H1 (cell line): Measurements from ENCODE around the gene BCL2L1. TPM values are rescaled to one million over a fixed set of nuclear protein-coding genes. Genes with fewer than 3 reads are reported as not detected.
A peak's percentile ranks its signal among the peaks of the same experiment; 100 is the strongest.

Source experiments
- CTCF ChIA-PET: fragments of 300-600 bp; sonication (Branson Sonifier 250); formaldehyde crosslinking; loops from one replicate; lab custom pipeline; 2021; ENCODE audit not compliant: partially characterized antibody; lab: Charles Lee
- POLR2A ChIA-PET: fragments of 300-600 bp; sonication (Branson Sonifier 250); formaldehyde crosslinking; loops from one replicate; lab custom pipeline; 2021; ENCODE audit warnings: inconsistent platforms; ENCODE audit not compliant: partially characterized antibody; lab: Charles Lee
- DNase-seq, 2 experiments: peaks; one replicate each; pipeline versions ENCODE4 v3.0.0 to v3.0.0-alpha.2; 2010 to 2022; ENCODE audit warnings: low spot score in 2 of 2, low read depth in 1 of 2, mixed read lengths in 1 of 2
- FAIRE-seq: peaks from 2 replicates; lab custom pipeline; 2011; peaks lifted over from hg19 to GRCh38; lab: Jason Lieb, UNC
- H2AFZ ChIP-seq: 2 replicates; pipeline ENCODE4 v1.8.1; 2012; ENCODE audit warnings: low read length, inconsistent platforms
- H2AK5ac ChIP-seq: 2 replicates; pipeline ENCODE4 v1.6.1; 2013; ENCODE audit warnings: low read depth, low read length
- H2BK120ac ChIP-seq: replicated peaks from 2 replicates; pipeline ENCODE3; 2013; ENCODE audit warnings: low read depth, low read length, inconsistent platforms
- H2BK12ac ChIP-seq: 2 replicates; pipeline ENCODE4 v1.6.1; 2013; ENCODE audit warnings: low read depth, low read length
- H2BK15ac ChIP-seq: 2 replicates; pipeline ENCODE4 v1.6.1; 2013; ENCODE audit warnings: low read length
- H2BK20ac ChIP-seq: 2 replicates; pipeline ENCODE4 v1.6.1; 2013; ENCODE audit warnings: low read length
- H2BK5ac ChIP-seq: 2 replicates; pipeline ENCODE4 v1.6.1; 2013; ENCODE audit warnings: low read depth, low read length
- H3K14ac ChIP-seq: 2 replicates; pipeline ENCODE4 v1.6.1; 2013; ENCODE audit warnings: inconsistent platforms; ENCODE audit not compliant: insufficient read length
- H3K18ac ChIP-seq: 2 replicates; pipeline ENCODE4 v1.6.1; 2013; ENCODE audit warnings: low read length; ENCODE audit errors: extremely low read depth
- H3K23ac ChIP-seq: 2 replicates; pipeline ENCODE4 v1.6.1; 2013; ENCODE audit warnings: inconsistent platforms; ENCODE audit not compliant: insufficient read length
- H3K23me2 ChIP-seq: 2 replicates; pipeline ENCODE4 v1.6.1; 2013; ENCODE audit warnings: low read depth, low read length
- H3K27ac ChIP-seq: 2 replicates; pipeline ENCODE4 v1.6.1; 2011; ENCODE audit warnings: low read depth, low read length, inconsistent platforms
- H3K27me3 ChIP-seq, 4 experiments: replicated peaks in 1 of 4; 1 replicate in 1 of 4; 2 replicates in 3 of 4; pipeline versions ENCODE4 v1.6.1 to v1.8.1; 2011 to 2013; ENCODE audit warnings: low read length in 3 of 4, mild to moderate bottlenecking in 3 of 4, inconsistent platforms in 2 of 4, mixed read lengths in 2 of 4, moderate library complexity in 1 of 4; ENCODE audit not compliant: control insufficient read depth in 3 of 4, insufficient read depth in 3 of 4; ENCODE audit errors: extremely low read depth in 1 of 4
- H3K36me3 ChIP-seq, 4 experiments: 2 replicates each; pipeline versions ENCODE4 v1.6.1 to v1.8.1; 2011 to 2013; ENCODE audit warnings: mild to moderate bottlenecking in 4 of 4, low read length in 3 of 4, moderate library complexity in 2 of 4, control low read depth in 1 of 4, inconsistent platforms in 1 of 4; ENCODE audit not compliant: insufficient read depth in 4 of 4, control insufficient read depth in 2 of 4
- H3K4ac ChIP-seq: replicated peaks from 2 replicates; pipeline ENCODE3; 2013; ENCODE audit warnings: low read length, low read depth, mixed read lengths, inconsistent platforms; ENCODE audit not compliant: insufficient read length
- H3K4me1 ChIP-seq, 4 experiments: replicated peaks in 1 of 4; 1 replicate in 1 of 4; 2 replicates in 3 of 4; pipeline versions ENCODE4 v1.6.1 to v1.8.1; 2011 to 2013; ENCODE audit warnings: low read length in 3 of 4, inconsistent platforms in 2 of 4, mixed read lengths in 1 of 4; ENCODE audit not compliant: insufficient read depth in 4 of 4, control insufficient read depth in 3 of 4
- H3K4me2 ChIP-seq, 2 experiments: 2 replicates each; pipeline versions ENCODE4 v1.6.1 to v1.8.1; 2011 to 2013; ENCODE audit warnings: low read depth in 2 of 2, low read length in 2 of 2, control low read depth in 1 of 2, inconsistent platforms in 1 of 2, mild to moderate bottlenecking in 1 of 2; ENCODE audit not compliant: insufficient read depth in 1 of 2
- H3K4me3 ChIP-seq, 4 experiments: fragments of 200-600, 300-600 bp in 1 of 4; sonication (generic), shearing (Covaris generic), sonication (Bioruptor Twin) in 1 of 4; 2 replicates each; pipeline versions ENCODE4 v1.5.1 to v1.8.1; 2011 to 2016; ENCODE audit warnings: low read length in 4 of 4, low read depth in 3 of 4, control low read depth in 2 of 4, inconsistent platforms in 2 of 4, mild to moderate bottlenecking in 2 of 4, mixed read lengths in 1 of 4, moderate library complexity in 1 of 4; ENCODE audit not compliant: insufficient read depth in 2 of 4; ENCODE audit errors: extremely low read depth in 1 of 4
- H3K56ac ChIP-seq: replicated peaks from 2 replicates; pipeline ENCODE3; 2013; ENCODE audit warnings: low read depth, mild to moderate bottlenecking, mixed read lengths, low read length, inconsistent platforms; ENCODE audit not compliant: insufficient read length
- H3K79me1 ChIP-seq: 2 replicates; pipeline ENCODE4 v1.6.1; 2013; ENCODE audit warnings: low read depth, low read length, control low read depth
- H3K79me2 ChIP-seq, 2 experiments: 2 replicates each; pipeline versions ENCODE4 v1.6.1 to v1.8.1; 2012 to 2013; ENCODE audit warnings: low read length in 2 of 2, mild to moderate bottlenecking in 2 of 2, inconsistent platforms in 1 of 2; ENCODE audit not compliant: insufficient read depth in 2 of 2, control insufficient read depth in 1 of 2
- H3K9ac ChIP-seq, 4 experiments: replicated peaks in 1 of 4; 1 replicate in 1 of 4; 2 replicates in 3 of 4; pipeline versions ENCODE4 v1.6.1 to v1.8.1; 2011 to 2013; ENCODE audit warnings: low read depth in 3 of 4, low read length in 3 of 4, control low read depth in 2 of 4, mild to moderate bottlenecking in 2 of 4, moderate library complexity in 2 of 4, inconsistent platforms in 1 of 4; ENCODE audit errors: extremely low read depth in 1 of 4
- H3K9me3 ChIP-seq, 2 experiments: 2 replicates each; pipeline versions ENCODE4 v1.6.1 to v1.8.1; 2012 to 2013; ENCODE audit warnings: mild to moderate bottlenecking in 2 of 2, moderate library complexity in 2 of 2, control low read depth in 1 of 2, inconsistent platforms in 1 of 2, low read depth in 1 of 2, low read length in 1 of 2, mixed read lengths in 1 of 2; ENCODE audit not compliant: insufficient read depth in 2 of 2
- H4K20me1 ChIP-seq, 2 experiments: replicated peaks in 1 of 2; 2 replicates each; pipeline versions ENCODE3 to v1.8.1; 2011 to 2013; ENCODE audit warnings: inconsistent platforms in 2 of 2, low read length in 2 of 2, mild to moderate bottlenecking in 1 of 2; ENCODE audit not compliant: insufficient read depth in 2 of 2, control insufficient read depth in 1 of 2
- H4K5ac ChIP-seq: 2 replicates; pipeline ENCODE4 v1.6.1; 2013; ENCODE audit warnings: low read length, low read depth, mixed read lengths, inconsistent platforms; ENCODE audit not compliant: insufficient read length
- H4K8ac ChIP-seq: 2 replicates; pipeline ENCODE4 v1.8.0; 2013; ENCODE audit warnings: mild to moderate bottlenecking, moderate library complexity, low read length, inconsistent platforms; ENCODE audit not compliant: insufficient read depth; ENCODE audit errors: extremely low read depth
- H4K91ac ChIP-seq: replicated peaks from 2 replicates; pipeline ENCODE3; 2013; ENCODE audit warnings: low read length, mixed read lengths, inconsistent platforms; ENCODE audit not compliant: insufficient read length
- HDAC2 ChIP-seq, 2 experiments: fragments of 300-600 bp in 1 of 2; sonication (generic) in 1 of 2; IDR thresholded peaks; 2 replicates each; pipeline ENCODE4 v1.6.1; 2011 to 2012; ENCODE audit warnings: low read depth in 2 of 2, low read length in 2 of 2, mild to moderate bottlenecking in 2 of 2, moderate library complexity in 2 of 2, borderline replicate concordance in 1 of 2, inconsistent platforms in 1 of 2
- KDM5A ChIP-seq: fragments of 200-600 bp; IDR thresholded peaks from 2 replicates; pipeline ENCODE4 v1.7.1; 2012; ENCODE audit warnings: mild to moderate bottlenecking, low read length, inconsistent platforms, mixed read lengths
- RXRA ChIP-seq: IDR thresholded peaks from 2 replicates; pipeline ENCODE4 v1.6.1; 2011; ENCODE audit warnings: low read depth, mild to moderate bottlenecking, low read length, moderate library complexity; ENCODE audit not compliant: insufficient read depth
- SAP30 ChIP-seq: fragments of 300-600 bp; sonication (generic); IDR thresholded peaks from 2 replicates; pipeline ENCODE4 v1.7.1; 2012; ENCODE audit warnings: low read length, moderate library complexity, mild to moderate bottlenecking, inconsistent platforms; ENCODE audit not compliant: insufficient read depth, insufficient replicate concordance
- WGBS, 2 experiments: shearing (Covaris generic) in 1 of 2; methylation state at CpG; one replicate each; pipeline versions ENCODE4 v1.1.6 to v1.1.7; 2013 to 2015; ENCODE audit warnings: low lambda C conversion rate in 2 of 2, mixed read lengths in 2 of 2, inconsistent platforms in 1 of 2, low coverage in 1 of 2, missing lambda C conversion rate in 1 of 2; ENCODE audit not compliant: insufficient replicate concordance in 2 of 2, insufficient coverage in 1 of 2, insufficient read length in 1 of 2; ENCODE audit errors: extremely low coverage in 1 of 2, missing lambda C conversion rate in 1 of 2; 5-methylcytosine and 5-hydroxymethylcytosine counted together
- polyA plus RNA-seq, 7 experiments: library from polyadenylated mRNA; depleted of rRNA in 3 of 7; stranded (reverse) in 5 of 7; unstranded in 2 of 7; fragments of >200 nt in 5 of 7; fragments of 200-250 nt in 2 of 7; gene quantifications; 1 replicate in 5 of 7; 2 replicates in 1 of 7; 4 replicates in 1 of 7; pipeline versions ENCODE4 v1.2.1 to v1.2.3, GENCODE V29; 2011 to 2013; ENCODE audit warnings: missing spikeins in 2 of 7, mixed read lengths in 2 of 7
- total RNA-seq: library from RNA; stranded (reverse); fragmentation: NEBNext Ultra II Directional; extraction: Animal tissue kit (Norgen Biotek cat#: 25700); gene quantifications from 2 replicates; pipeline ENCODE4 v1.2.1, GENCODE V29; 2021

Gene BCL2L1
- total and polyA plus RNA-seq, 2 of the 8 experiments (the other 6 are each of a cell fraction or from before 2014, with no cell fraction given), result 64.9 to 66.1 TPM

DNA sequence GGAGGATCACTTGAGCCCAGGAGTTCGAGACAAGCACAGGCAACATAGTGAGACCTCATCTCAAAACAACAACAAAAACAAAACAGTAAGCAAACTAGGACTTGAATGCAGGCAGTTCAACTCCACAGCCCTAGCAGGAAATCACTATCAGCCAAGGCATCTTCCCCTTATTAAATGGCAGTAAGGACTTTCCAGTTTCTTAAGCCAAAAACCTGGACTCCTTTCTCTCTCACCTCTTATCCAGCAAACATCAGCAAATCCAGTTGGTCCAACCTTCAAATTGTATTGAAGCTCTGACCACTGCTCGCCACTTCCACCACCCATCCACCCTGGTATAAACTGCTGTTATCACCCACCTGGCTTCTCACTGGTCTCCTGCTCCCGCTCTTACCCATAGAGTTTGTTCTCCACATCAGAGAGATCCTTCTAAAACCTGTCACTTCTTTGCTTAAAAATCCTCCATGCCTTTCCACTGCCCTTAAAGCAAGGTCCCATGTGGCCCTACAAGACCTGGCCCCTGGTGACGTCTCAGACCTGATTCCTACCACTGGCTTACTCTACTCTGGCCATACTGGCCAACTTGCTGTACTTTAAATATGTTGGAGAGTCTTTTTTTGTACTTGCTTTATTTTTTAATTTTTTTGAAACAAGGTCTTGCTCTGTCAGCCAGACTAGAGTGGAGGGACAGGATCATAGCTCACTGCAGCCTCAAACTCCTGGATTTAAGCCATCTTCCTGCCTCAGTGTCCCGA, 27.6 kb downstream of the BCL2L1 start:
- peaks cover 5% of the 10 kb centered on the region for H3K79me1 ChIP-seq
- no peak overlapping the region for H3K23ac ChIP-seq
- peaks cover 15 to 26% (median 20%) of the 10 kb centered on the region in 4 experiments for H3K4me1 ChIP-seq
- peak overlapping the region; percentile 23; the same call in 1 of the 2 replicates for H3K27ac ChIP-seq
- H3K9ac ChIP-seq, result no peak overlapping the region
- H2BK5ac ChIP-seq, result peak overlapping the region; percentile 86; the same call in 1 of the 2 replicates
- H4K91ac ChIP-seq, result peak overlapping the region; percentile 57
- no peaks in the 10 kb centered on the region for H3K27me3 ChIP-seq
- POLR2A ChIA-PET, result interaction anchor here (1.2 to 3.4 kb wide), 3 partner anchors 12 to 33 kb away, joined by 3 to 25 read pairs (median 4); no protein-coding TSS in a partner anchor
- H3K4me3 ChIP-seq, result peak overlapping the region in 1 of 4 experiments; percentile 5; a peak in 1 of 8 replicates
- H4K8ac ChIP-seq, result no peak overlapping the region
- peak overlapping the region; percentile 58; the same call in 1 of the 2 replicates for H2AK5ac ChIP-seq
- peaks cover 0 to 2% (median 0%) of the 10 kb centered on the region in 4 experiments; a peak in 1 of 8 replicates for H3K36me3 ChIP-seq
- H2BK12ac ChIP-seq, result peak overlapping the region; percentile 93
- H2BK15ac ChIP-seq, result peak overlapping the region; percentile 88; the same call in 1 of the 2 replicates
- H4K5ac ChIP-seq, result no peak overlapping the region
- 0 out of 2 replicates have a peak overlapping the region, but pooled peaks have one; percentile 61 for H2BK20ac ChIP-seq
- 92% methylated on average over 5 of the region's 5 CpGs; no CpG with 5 or more reads in 1 of the 2 experiments for WGBS, 2 experiments
- no peak overlapping the region for H2BK120ac ChIP-seq
- FAIRE-seq (no peak), DNase-seq (no peak)
- H3K9me3 ChIP-seq, result no peaks in the 10 kb centered on the region
- no peak overlapping the region for H3K4ac ChIP-seq
- H4K20me1 ChIP-seq, result peaks cover 0 to under 1% of the 10 kb centered on the region in 2 experiments
- no peak overlapping the region for H2AFZ ChIP-seq
- no peak overlapping the region for H3K56ac ChIP-seq
- peak overlapping the region; percentile 41 to 49; a peak in 3 of 4 replicates for H3K4me2 ChIP-seq
- no peak overlapping the region for H3K14ac ChIP-seq
- no peak for TF ChIP-seq HDAC2 (IDR thresholded peaks at IDR 0.05; ENCODE audit: borderline replicate concordance in 1 of 2, low read depth in 2 of 2, low read length in 2 of 2)
- no peak for TF ChIP-seq KDM5A
- TF ChIP-seq SAP30, result no peak
- TF ChIP-seq RXRA, result no peak
- CTCF ChIA-PET, result interaction anchor here (1.3 to 6.8 kb wide), 6 partner anchors 9 to 138 kb away, joined by 3 to 49 read pairs (median 9); no protein-coding TSS in a partner anchor
- no peaks in the 10 kb centered on the region for H3K23me2 ChIP-seq
- H3K79me2 ChIP-seq, result peaks cover 0 to 58% of the 10 kb centered on the region in 2 experiments; a peak in 2 of 4 replicates
- H3K18ac ChIP-seq, result peak overlapping the region; percentile 86; the same call in 1 of the 2 replicates
